GM18867 (cell line): ENCODE measurements around the gene LRG1.

Source experiments
- ATAC-seq: cut with Tn5 transposase; IDR thresholded peaks from one replicate; pipeline ENCODE4 v1.9.1; 2021; ENCODE audit warnings: mild to moderate bottlenecking, moderate library complexity; ENCODE audit not compliant: unreplicated experiment

The LRG1 gene

GRCh38 chr19:4511300-4512054 is 28.4 kb downstream of the LRG1 start:
- ATAC-seq: no peak

- no peak for ATAC-seq
Observed at GRCh38 chr19:4510435-4511255, 29.2 kb downstream of the LRG1 start.

- ATAC-seq: no peak
Observed at GRCh38 chr19:4508698-4509097, 31.1 kb downstream of the LRG1 start.

GRCh38 chr19:4507804-4508203 is 32.0 kb downstream of the LRG1 start:
- no peak for ATAC-seq

GRCh38 chr19:4507150-4507452 is 32.7 kb downstream of the LRG1 start:
- no peak for ATAC-seq

GRCh38 chr19:4506449-4507149 is 33.2 kb downstream of the LRG1 start:
- ATAC-seq: no peak

GRCh38 chr19:4505570-4506448 is 34.0 kb downstream of the LRG1 start:
- no peak for ATAC-seq

- ATAC-seq: no peak
Observed at GRCh38 chr19:4504891-4505569, 34.8 kb downstream of the LRG1 start.

GRCh38 chr19:4504297-4504701 is 35.5 kb downstream of the LRG1 start:
- ATAC-seq: no peak

GRCh38 chr19:4503825-4504170 is 36.0 kb downstream of the LRG1 start:
- no peak for ATAC-seq

- no peak for ATAC-seq
Observed at GRCh38 chr19:4503132-4503824, 36.6 kb downstream of the LRG1 start.

- no peak for ATAC-seq
Observed at GRCh38 chr19:4502282-4503131, 37.3 kb downstream of the LRG1 start.

GRCh38 chr19:4501691-4502090 is 38.1 kb downstream of the LRG1 start:
- no peak for ATAC-seq

GRCh38 chr19:4500841-4501591 is 38.8 kb downstream of the LRG1 start:
- ATAC-seq: no peak

GRCh38 chr19:4499855-4500254 is 40.0 kb downstream of the LRG1 start:
- ATAC-seq: no peak

- no peak for ATAC-seq
Observed at GRCh38 chr19:4499318-4499717, 40.5 kb downstream of the LRG1 start.

- ATAC-seq: no peak
Observed at GRCh38 chr19:4498694-4499093, 41.1 kb downstream of the LRG1 start.

GRCh38 chr19:4497770-4498389 is 42.0 kb downstream of the LRG1 start:
- ATAC-seq: no peak
